ENCODE measurements around the gene TRIM37. TPM values are rescaled to one million over a fixed set of nuclear protein-coding genes. Genes with fewer than 3 reads are reported as not detected.

TRIM37 gene
- total RNA-seq, 1 experiment from 2014 or later: 62.3 TPM

DNA sequence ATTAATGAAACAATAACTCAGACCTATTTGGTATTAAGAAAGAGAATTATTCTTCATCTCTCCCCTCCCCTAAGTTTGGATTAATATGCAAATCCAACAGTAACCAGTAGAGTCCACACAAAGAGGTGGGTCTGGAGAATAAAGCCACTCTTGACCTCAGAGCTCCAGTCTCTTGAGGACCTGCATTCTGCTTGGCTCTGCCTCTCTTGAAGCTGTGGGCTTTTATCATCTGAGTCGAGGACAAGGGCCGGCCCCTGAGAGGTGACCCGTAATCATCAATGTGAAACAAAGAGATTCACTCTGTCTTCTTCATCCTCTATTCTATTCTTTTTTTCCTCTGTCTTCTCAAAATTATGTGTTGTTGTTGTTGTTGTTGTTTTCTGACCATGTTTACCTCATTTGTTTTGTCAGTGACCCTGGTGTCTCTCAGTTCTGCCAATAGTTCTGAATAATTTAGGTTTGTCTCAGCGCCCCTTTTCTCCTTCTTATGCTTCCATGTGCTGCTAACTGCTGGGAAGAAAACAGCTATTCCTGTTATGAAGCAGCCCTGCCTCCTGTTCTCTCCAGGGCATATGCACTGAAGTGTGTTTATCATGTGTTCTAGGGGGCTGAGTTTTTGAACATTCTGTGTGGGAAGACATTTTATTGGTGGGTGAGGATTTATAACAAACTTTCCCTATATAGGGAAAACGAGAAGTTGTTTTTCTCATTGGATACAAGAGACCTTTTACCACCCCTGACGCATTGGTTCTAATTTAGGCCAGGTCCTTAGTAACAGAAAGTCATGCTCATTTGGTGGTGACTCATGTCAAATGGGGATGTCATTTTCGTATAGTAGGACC is 135.8 kb downstream of the TRIM37 start (continued):
- TF ChIP-seq EMX1 (CRISPR knock-in tag; IDR thresholded peaks at IDR 0.05): no peak

DNA sequence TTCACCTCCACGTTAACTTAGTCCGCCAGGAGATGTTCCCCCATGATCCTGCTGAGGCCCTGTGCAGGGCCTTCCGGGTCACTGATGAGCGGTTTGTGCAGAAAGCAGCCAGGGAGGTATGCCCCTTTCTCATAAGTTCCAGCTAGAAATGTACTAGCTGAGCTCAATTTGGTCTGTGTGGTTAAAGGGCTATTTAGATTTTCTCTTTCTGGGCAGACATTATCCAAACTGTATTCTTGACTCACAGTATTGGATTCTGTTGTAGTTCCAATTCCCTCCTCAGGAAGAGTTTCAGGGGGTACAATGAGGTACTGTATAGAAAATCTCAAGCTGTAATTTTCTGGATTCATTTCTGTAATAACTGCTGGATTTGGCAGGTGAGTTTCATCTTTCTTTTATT is 137.1 kb downstream of the TRIM37 start:
- POLR2A ChIA-PET: no interaction called here
- Mint-ChIP-seq H3K36me3 (no peaks in the 10 kb centered on the region), H3K9me3 (no peaks in the 10 kb centered on the region)

More for the DNA sequence above, 137.1 kb downstream of the TRIM37 start:
- H3K27ac Mint-ChIP-seq: no peak overlapping the region; the same call in 1 of the 2 replicates
- H3K4me3 Mint-ChIP-seq: no peak overlapping the region
- no peaks in the 10 kb centered on the region for H3K27me3 Mint-ChIP-seq (ENCODE audit: low read depth)
- no peak for ATAC-seq
- TF ChIP-seq, protein P1, sequence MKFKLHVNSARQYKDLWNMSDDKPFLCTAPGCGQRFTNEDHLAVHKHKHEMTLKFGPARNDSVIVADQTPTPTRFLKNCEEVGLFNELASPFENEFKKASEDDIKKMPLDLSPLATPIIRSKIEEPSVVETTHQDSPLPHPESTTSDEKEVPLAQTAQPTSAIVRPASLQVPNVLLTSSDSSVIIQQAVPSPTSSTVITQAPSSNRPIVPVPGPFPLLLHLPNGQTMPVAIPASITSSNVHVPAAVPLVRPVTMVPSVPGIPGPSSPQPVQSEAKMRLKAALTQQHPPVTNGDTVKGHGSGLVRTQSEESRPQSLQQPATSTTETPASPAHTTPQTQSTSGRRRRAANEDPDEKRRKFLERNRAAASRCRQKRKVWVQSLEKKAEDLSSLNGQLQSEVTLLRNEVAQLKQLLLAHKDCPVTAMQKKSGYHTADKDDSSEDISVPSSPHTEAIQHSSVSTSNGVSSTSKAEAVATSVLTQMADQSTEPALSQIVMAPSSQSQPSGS (CRISPR knock-in tag; IDR thresholded peaks at IDR 0.05; ENCODE audit: borderline replicate concordance, low read depth): no peak
- TF ChIP-seq KAT7 (CRISPR knock-in tag; IDR thresholded peaks at IDR 0.05; ENCODE audit: borderline replicate concordance): no peak
- no peak for TF ChIP-seq TEAD4 (CRISPR knock-in tag; IDR thresholded peaks at IDR 0.05)
- no peak for TF ChIP-seq RELA (CRISPR knock-in tag; IDR thresholded peaks at IDR 0.05; ENCODE audit: borderline replicate concordance)
- TF ChIP-seq ZNF138 (CRISPR knock-in tag; conservative IDR thresholded peaks at IDR 0.05): no peak
- no peak for TF ChIP-seq CREM (CRISPR knock-in tag; IDR thresholded peaks at IDR 0.05)
- no peak for TF ChIP-seq SMAD4 (CRISPR knock-in tag; IDR thresholded peaks at IDR 0.05)
- TF ChIP-seq ZNF396 (CRISPR knock-in tag; IDR thresholded peaks at IDR 0.05; ENCODE audit: borderline replicate concordance): no peak
- TF ChIP-seq, protein P2, sequence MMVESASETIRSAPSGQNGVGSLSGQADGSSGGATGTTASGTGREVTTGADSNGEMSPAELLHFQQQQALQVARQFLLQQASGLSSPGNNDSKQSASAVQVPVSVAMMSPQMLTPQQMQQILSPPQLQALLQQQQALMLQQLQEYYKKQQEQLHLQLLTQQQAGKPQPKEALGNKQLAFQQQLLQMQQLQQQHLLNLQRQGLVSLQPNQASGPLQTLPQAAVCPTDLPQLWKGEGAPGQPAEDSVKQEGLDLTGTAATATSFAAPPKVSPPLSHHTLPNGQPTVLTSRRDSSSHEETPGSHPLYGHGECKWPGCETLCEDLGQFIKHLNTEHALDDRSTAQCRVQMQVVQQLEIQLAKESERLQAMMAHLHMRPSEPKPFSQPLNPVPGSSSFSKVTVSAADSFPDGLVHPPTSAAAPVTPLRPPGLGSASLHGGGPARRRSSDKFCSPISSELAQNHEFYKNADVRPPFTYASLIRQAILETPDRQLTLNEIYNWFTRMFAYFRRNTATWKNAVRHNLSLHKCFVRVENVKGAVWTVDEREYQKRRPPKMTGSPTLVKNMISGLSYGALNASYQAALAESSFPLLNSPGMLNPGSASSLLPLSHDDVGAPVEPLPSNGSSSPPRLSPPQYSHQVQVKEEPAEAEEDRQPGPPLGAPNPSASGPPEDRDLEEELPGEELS (CRISPR knock-in tag; IDR thresholded peaks at IDR 0.05): no peak
- TF ChIP-seq, protein P3, sequence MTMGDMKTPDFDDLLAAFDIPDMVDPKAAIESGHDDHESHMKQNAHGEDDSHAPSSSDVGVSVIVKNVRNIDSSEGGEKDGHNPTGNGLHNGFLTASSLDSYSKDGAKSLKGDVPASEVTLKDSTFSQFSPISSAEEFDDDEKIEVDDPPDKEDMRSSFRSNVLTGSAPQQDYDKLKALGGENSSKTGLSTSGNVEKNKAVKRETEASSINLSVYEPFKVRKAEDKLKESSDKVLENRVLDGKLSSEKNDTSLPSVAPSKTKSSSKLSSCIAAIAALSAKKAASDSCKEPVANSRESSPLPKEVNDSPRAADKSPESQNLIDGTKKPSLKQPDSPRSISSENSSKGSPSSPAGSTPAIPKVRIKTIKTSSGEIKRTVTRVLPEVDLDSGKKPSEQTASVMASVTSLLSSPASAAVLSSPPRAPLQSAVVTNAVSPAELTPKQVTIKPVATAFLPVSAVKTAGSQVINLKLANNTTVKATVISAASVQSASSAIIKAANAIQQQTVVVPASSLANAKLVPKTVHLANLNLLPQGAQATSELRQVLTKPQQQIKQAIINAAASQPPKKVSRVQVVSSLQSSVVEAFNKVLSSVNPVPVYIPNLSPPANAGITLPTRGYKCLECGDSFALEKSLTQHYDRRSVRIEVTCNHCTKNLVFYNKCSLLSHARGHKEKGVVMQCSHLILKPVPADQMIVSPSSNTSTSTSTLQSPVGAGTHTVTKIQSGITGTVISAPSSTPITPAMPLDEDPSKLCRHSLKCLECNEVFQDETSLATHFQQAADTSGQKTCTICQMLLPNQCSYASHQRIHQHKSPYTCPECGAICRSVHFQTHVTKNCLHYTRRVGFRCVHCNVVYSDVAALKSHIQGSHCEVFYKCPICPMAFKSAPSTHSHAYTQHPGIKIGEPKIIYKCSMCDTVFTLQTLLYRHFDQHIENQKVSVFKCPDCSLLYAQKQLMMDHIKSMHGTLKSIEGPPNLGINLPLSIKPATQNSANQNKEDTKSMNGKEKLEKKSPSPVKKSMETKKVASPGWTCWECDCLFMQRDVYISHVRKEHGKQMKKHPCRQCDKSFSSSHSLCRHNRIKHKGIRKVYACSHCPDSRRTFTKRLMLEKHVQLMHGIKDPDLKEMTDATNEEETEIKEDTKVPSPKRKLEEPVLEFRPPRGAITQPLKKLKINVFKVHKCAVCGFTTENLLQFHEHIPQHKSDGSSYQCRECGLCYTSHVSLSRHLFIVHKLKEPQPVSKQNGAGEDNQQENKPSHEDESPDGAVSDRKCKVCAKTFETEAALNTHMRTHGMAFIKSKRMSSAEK (CRISPR knock-in tag; IDR thresholded peaks at IDR 0.05; ENCODE audit: borderline replicate concordance): no peak
- TF ChIP-seq, protein P4, sequence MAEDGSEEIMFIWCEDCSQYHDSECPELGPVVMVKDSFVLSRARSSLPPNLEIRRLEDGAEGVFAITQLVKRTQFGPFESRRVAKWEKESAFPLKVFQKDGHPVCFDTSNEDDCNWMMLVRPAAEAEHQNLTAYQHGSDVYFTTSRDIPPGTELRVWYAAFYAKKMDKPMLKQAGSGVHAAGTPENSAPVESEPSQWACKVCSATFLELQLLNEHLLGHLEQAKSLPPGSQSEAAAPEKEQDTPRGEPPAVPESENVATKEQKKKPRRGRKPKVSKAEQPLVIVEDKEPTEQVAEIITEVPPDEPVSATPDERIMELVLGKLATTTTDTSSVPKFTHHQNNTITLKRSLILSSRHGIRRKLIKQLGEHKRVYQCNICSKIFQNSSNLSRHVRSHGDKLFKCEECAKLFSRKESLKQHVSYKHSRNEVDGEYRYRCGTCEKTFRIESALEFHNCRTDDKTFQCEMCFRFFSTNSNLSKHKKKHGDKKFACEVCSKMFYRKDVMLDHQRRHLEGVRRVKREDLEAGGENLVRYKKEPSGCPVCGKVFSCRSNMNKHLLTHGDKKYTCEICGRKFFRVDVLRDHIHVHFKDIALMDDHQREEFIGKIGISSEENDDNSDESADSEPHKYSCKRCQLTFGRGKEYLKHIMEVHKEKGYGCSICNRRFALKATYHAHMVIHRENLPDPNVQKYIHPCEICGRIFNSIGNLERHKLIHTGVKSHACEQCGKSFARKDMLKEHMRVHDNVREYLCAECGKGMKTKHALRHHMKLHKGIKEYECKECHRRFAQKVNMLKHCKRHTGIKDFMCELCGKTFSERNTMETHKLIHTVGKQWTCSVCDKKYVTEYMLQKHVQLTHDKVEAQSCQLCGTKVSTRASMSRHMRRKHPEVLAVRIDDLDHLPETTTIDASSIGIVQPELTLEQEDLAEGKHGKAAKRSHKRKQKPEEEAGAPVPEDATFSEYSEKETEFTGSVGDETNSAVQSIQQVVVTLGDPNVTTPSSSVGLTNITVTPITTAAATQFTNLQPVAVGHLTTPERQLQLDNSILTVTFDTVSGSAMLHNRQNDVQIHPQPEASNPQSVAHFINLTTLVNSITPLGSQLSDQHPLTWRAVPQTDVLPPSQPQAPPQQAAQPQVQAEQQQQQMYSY (CRISPR knock-in tag; IDR thresholded peaks at IDR 0.05): no peak
- H3K4me1 Mint-ChIP-seq: peaks cover 37% of the 10 kb centered on the region
- CTCF ChIA-PET: interaction anchor here (1.1 to 1.4 kb wide), 3 partner anchors 9 to 382 kb away, joined by 3 read pairs; no protein-coding TSS in a partner anchor
- DNase-seq (ENCODE audit: low spot score): no peak

All from WTC11 (cell line).